BLaER1 (cell line): ENCODE data around the gene DISC1.

ENCODE experiments used
- H3K27ac ChIP-seq: shearing (Covaris generic); formaldehyde crosslinking; 2 replicates; pipeline ENCODE4 v1.8.1; 2022
- H3K27me3 ChIP-seq: shearing (Covaris generic); formaldehyde crosslinking; 2 replicates; pipeline ENCODE4 v1.8.1; 2022
- H3K36me3 ChIP-seq: shearing (Covaris generic); formaldehyde crosslinking; 2 replicates; pipeline ENCODE4 v1.8.1; 2022
- H3K4me1 ChIP-seq: shearing (Covaris generic); formaldehyde crosslinking; 2 replicates; pipeline ENCODE4 v1.8.1; 2022
- H3K4me2 ChIP-seq: shearing (Covaris generic); formaldehyde crosslinking; 2 replicates; pipeline ENCODE4 v1.8.1; 2022
- H3K4me3 ChIP-seq: shearing (Covaris generic); formaldehyde crosslinking; 2 replicates; pipeline ENCODE4 v1.8.1; 2022
- H3K9ac ChIP-seq: shearing (Covaris generic); formaldehyde crosslinking; 2 replicates; pipeline ENCODE4 v1.8.1; 2022
- H3K9me3 ChIP-seq: shearing (Covaris generic); formaldehyde crosslinking; 2 replicates; pipeline ENCODE4 v1.8.1; 2022
- H4K20me1 ChIP-seq: shearing (Covaris generic); formaldehyde crosslinking; 2 replicates; pipeline ENCODE4 v1.8.1; 2022
- Cebpa-rat ChIP-seq: shearing (Covaris generic); IDR thresholded peaks from 2 replicates; pipeline ENCODE4 v1.8.1; 2022

The DISC1 gene

GRCh38 chr1:232038706-232039677, 412.4 kb downstream of the DISC1 start:
- TF ChIP-seq Cebpa-rat, result no peak
- Histone ChIP-seq H3K27me3 (no peaks in the 10 kb centered on the region), H3K36me3 (no peaks in the 10 kb centered on the region), H3K4me1 (no peaks in the 10 kb centered on the region), H4K20me1 (no peaks in the 10 kb centered on the region), H3K9me3 (no peaks in the 10 kb centered on the region), H3K27ac (no peak overlapping the region), H3K9ac (no peak overlapping the region), H3K4me3 (no peak overlapping the region), H3K4me2 (no peak overlapping the region)

GRCh38 chr1:232040260-232040659, 413.7 kb downstream of the DISC1 start:
- no peaks in the 10 kb centered on the region for H3K4me1 ChIP-seq
- H3K9ac ChIP-seq, result no peak overlapping the region
- no peaks in the 10 kb centered on the region for H3K9me3 ChIP-seq
- no peaks in the 10 kb centered on the region for H3K36me3 ChIP-seq
- no peaks in the 10 kb centered on the region for H3K27me3 ChIP-seq
- no peak overlapping the region for H3K4me3 ChIP-seq
- TF ChIP-seq Cebpa-rat, result no peak
- H3K4me2 ChIP-seq, result no peak overlapping the region
- H4K20me1 ChIP-seq, result no peaks in the 10 kb centered on the region
- H3K27ac ChIP-seq, result no peak overlapping the region

- Histone ChIP-seq H3K27ac (no peak overlapping the region), H3K4me2 (no peak overlapping the region), H4K20me1 (no peaks in the 10 kb centered on the region), H3K27me3 (no peaks in the 10 kb centered on the region), H3K36me3 (no peaks in the 10 kb centered on the region), H3K9me3 (no peaks in the 10 kb centered on the region), H3K4me3 (no peak overlapping the region), H3K4me1 (no peaks in the 10 kb centered on the region), H3K9ac (no peak overlapping the region)
- no peak for TF ChIP-seq Cebpa-rat
Measured at GRCh38 chr1:232044728-232045127, 418.1 kb downstream of the DISC1 start.

- Histone ChIP-seq H3K27ac (no peak overlapping the region), H3K4me2 (no peak overlapping the region), H3K4me3 (no peak overlapping the region), H3K9me3 (no peaks in the 10 kb centered on the region), H3K27me3 (no peaks in the 10 kb centered on the region), H3K9ac (no peak overlapping the region), H4K20me1 (no peaks in the 10 kb centered on the region), H3K4me1 (no peaks in the 10 kb centered on the region), H3K36me3 (no peaks in the 10 kb centered on the region)
- TF ChIP-seq Cebpa-rat, result no peak
Measured at GRCh38 chr1:232045139-232045994, 418.8 kb downstream of the DISC1 start.

GRCh38 chr1:232046451-232047306, 420.1 kb downstream of the DISC1 start:
- Histone ChIP-seq H4K20me1 (no peaks in the 10 kb centered on the region), H3K9me3 (no peaks in the 10 kb centered on the region), H3K27ac (no peak overlapping the region), H3K4me3 (no peak overlapping the region), H3K27me3 (no peaks in the 10 kb centered on the region), H3K9ac (no peak overlapping the region), H3K4me1 (0 out of 2 replicates have a peak, but pooled peaks cover 5% of the 10 kb centered on the region), H3K36me3 (no peaks in the 10 kb centered on the region), H3K4me2 (no peak overlapping the region)
- TF ChIP-seq Cebpa-rat, result no peak

GRCh38 chr1:232047473-232047872, 420.9 kb downstream of the DISC1 start:
- H3K4me2 ChIP-seq, result no peak overlapping the region
- no peak overlapping the region for H3K4me3 ChIP-seq
- no peaks in the 10 kb centered on the region for H3K36me3 ChIP-seq
- TF ChIP-seq Cebpa-rat, result no peak
- H4K20me1 ChIP-seq, result no peaks in the 10 kb centered on the region
- H3K9me3 ChIP-seq, result no peaks in the 10 kb centered on the region
- H3K27ac ChIP-seq, result no peak overlapping the region
- H3K4me1 ChIP-seq, result 0 out of 2 replicates have a peak, but pooled peaks cover 5% of the 10 kb centered on the region
- H3K9ac ChIP-seq, result no peak overlapping the region
- H3K27me3 ChIP-seq, result no peaks in the 10 kb centered on the region

GRCh38 chr1:232048481-232048880, 421.9 kb downstream of the DISC1 start:
- no peak for TF ChIP-seq Cebpa-rat
- Histone ChIP-seq H3K4me1 (0 out of 2 replicates have a peak, but pooled peaks cover 5% of the 10 kb centered on the region), H3K36me3 (no peaks in the 10 kb centered on the region), H3K27ac (no peak overlapping the region), H4K20me1 (no peaks in the 10 kb centered on the region), H3K4me3 (no peak overlapping the region), H3K9me3 (no peaks in the 10 kb centered on the region), H3K4me2 (no peak overlapping the region), H3K9ac (no peak overlapping the region), H3K27me3 (no peaks in the 10 kb centered on the region)

GRCh38 chr1:232049335-232049734, 422.7 kb downstream of the DISC1 start:
- Histone ChIP-seq H3K27me3 (no peaks in the 10 kb centered on the region), H3K9me3 (no peaks in the 10 kb centered on the region), H3K36me3 (no peaks in the 10 kb centered on the region), H4K20me1 (no peaks in the 10 kb centered on the region), H3K4me2 (no peak overlapping the region), H3K4me1 (0 out of 2 replicates have a peak, but pooled peaks cover 5% of the 10 kb centered on the region), H3K27ac (no peak overlapping the region), H3K9ac (no peak overlapping the region), H3K4me3 (no peak overlapping the region)
- no peak for TF ChIP-seq Cebpa-rat

- no peaks in the 10 kb centered on the region for H4K20me1 ChIP-seq
- no peak overlapping the region for H3K9ac ChIP-seq
- H3K36me3 ChIP-seq, result no peaks in the 10 kb centered on the region
- no peak for TF ChIP-seq Cebpa-rat
- H3K4me2 ChIP-seq, result no peak overlapping the region
- no peak overlapping the region for H3K27ac ChIP-seq
- H3K9me3 ChIP-seq, result no peaks in the 10 kb centered on the region
- no peak overlapping the region for H3K4me3 ChIP-seq
- H3K4me1 ChIP-seq, result no peaks in the 10 kb centered on the region
- no peaks in the 10 kb centered on the region for H3K27me3 ChIP-seq
Measured at GRCh38 chr1:232057217-232057895, 430.8 kb downstream of the DISC1 start.
